IMR-90 (cell line): ENCODE measurements around the gene ANKRD26. TPM values are rescaled to one million over a fixed set of nuclear protein-coding genes. Genes with fewer than 3 reads are reported as not detected.

Experiments used
- ATAC-seq: fragments of 200-7000 bp; cut with Tn5 transposase; 2 replicates; pipeline ENCODE4 v1.9.1; 2020; ENCODE audit warnings: low read depth, mild to moderate bottlenecking, moderate library complexity
- BruUV-seq: library from RNA; stranded (reverse); fragments of 400-500 nt; replicated peaks from 2 replicates; lab custom pipeline; 2021; lab: Mats Ljungman, UMichigan
- CTCF ChIA-PET: fragments of 300-600 bp; formaldehyde crosslinking; extraction: SDS; loops from one replicate; lab custom pipeline; 2021; ENCODE audit warnings: antibody characterized with exemption; lab: Yijun Ruan, JAX
- POLR2A ChIA-PET: fragments of 300-600 bp; sonication (Branson Sonifier 250); formaldehyde crosslinking; loops from one replicate; lab custom pipeline; 2022; ENCODE audit warnings: antibody characterized with exemption; ENCODE audit not compliant: unreplicated experiment; lab: Charles Lee
- DNase-seq: peaks from one replicate; pipeline ENCODE4 v3.0.0; 2013
- H2AFZ ChIP-seq: replicated peaks from 2 replicates; pipeline ENCODE3; 2013; ENCODE audit warnings: low read length, mild to moderate bottlenecking; ENCODE audit not compliant: poor library complexity
- H2AK5ac ChIP-seq: 2 replicates; pipeline ENCODE4 v1.6.1; 2013; ENCODE audit warnings: low read depth, low read length, inconsistent platforms
- H2AK9ac ChIP-seq: replicated peaks from 2 replicates; pipeline ENCODE3; 2013; ENCODE audit warnings: mild to moderate bottlenecking, low read depth, low read length, moderate library complexity; ENCODE audit not compliant: poor library complexity
- H2BK120ac ChIP-seq: 2 replicates; pipeline ENCODE4 v1.6.1; 2013; ENCODE audit warnings: low read depth, low read length, inconsistent platforms
- H2BK15ac ChIP-seq: 3 replicates; pipeline ENCODE4 v1.6.1; 2013; ENCODE audit warnings: low read depth, low read length, inconsistent platforms
- H2BK20ac ChIP-seq: 2 replicates; pipeline ENCODE4 v1.6.1; 2013; ENCODE audit warnings: low read depth, mild to moderate bottlenecking, inconsistent platforms, low read length, moderate library complexity
- H2BK5ac ChIP-seq: 2 replicates; pipeline ENCODE4 v1.6.1; 2013; ENCODE audit warnings: mild to moderate bottlenecking, low read depth, low read length, inconsistent platforms; ENCODE audit not compliant: poor library complexity, severe bottlenecking
- H3K14ac ChIP-seq: replicated peaks from 2 replicates; pipeline ENCODE4 v1.6.1; 2013; ENCODE audit warnings: low read depth, low read length, inconsistent platforms
- H3K18ac ChIP-seq: 2 replicates; pipeline ENCODE4 v1.6.1; 2013; ENCODE audit warnings: low read depth, low read length, control low read depth
- H3K23ac ChIP-seq: 2 replicates; pipeline ENCODE4 v1.6.1; 2013; ENCODE audit warnings: low read depth, low read length, inconsistent platforms
- H3K27ac ChIP-seq: 2 replicates; pipeline ENCODE4 v1.5.1; 2013; ENCODE audit warnings: mild to moderate bottlenecking, control low read depth, low read length; ENCODE audit not compliant: insufficient read depth
- H3K27me3 ChIP-seq: 2 replicates; pipeline ENCODE4 v1.6.1; 2013; ENCODE audit warnings: low read length; ENCODE audit not compliant: control insufficient read depth, insufficient read depth
- H3K36me3 ChIP-seq: 2 replicates; pipeline ENCODE4 v1.6.1; 2013; ENCODE audit warnings: low read length, mixed read lengths; ENCODE audit not compliant: control insufficient read depth, insufficient read depth
- H3K4ac ChIP-seq: 2 replicates; pipeline ENCODE4 v1.6.1; 2013; ENCODE audit warnings: low read depth, low read length, inconsistent platforms
- H3K4me1 ChIP-seq: 2 replicates; pipeline ENCODE4 v1.6.1; 2013; ENCODE audit warnings: low read length, mixed read lengths; ENCODE audit not compliant: control insufficient read depth, insufficient read depth
- H3K4me2 ChIP-seq: 2 replicates; pipeline ENCODE4 v1.6.1; 2013; ENCODE audit warnings: low read depth, mild to moderate bottlenecking, control low read depth, low read length, moderate library complexity
- H3K4me3 ChIP-seq: 2 replicates; pipeline ENCODE4 v1.5.1; 2013; ENCODE audit warnings: low read depth, mild to moderate bottlenecking, control low read depth, low read length, moderate library complexity; ENCODE audit not compliant: insufficient read depth
- H3K56ac ChIP-seq: 2 replicates; pipeline ENCODE4 v1.6.1; 2013; ENCODE audit warnings: low read length, inconsistent platforms; ENCODE audit not compliant: insufficient read depth; ENCODE audit errors: extremely low read depth
- H3K79me1 ChIP-seq, 2 experiments: 2 replicates each; pipeline ENCODE4 v1.6.1; 2013; ENCODE audit warnings: low read length in 2 of 2, inconsistent platforms in 1 of 2, low read depth in 1 of 2
- H3K9ac ChIP-seq: 2 replicates; pipeline ENCODE4 v1.6.1; 2013; ENCODE audit warnings: low read depth, low read length, control low read depth
- H3K9me1 ChIP-seq: 2 replicates; pipeline ENCODE4 v1.6.1; 2013; ENCODE audit warnings: low read length, inconsistent platforms; ENCODE audit not compliant: insufficient read depth
- H3K9me3 ChIP-seq: 2 replicates; pipeline ENCODE4 v1.6.1; 2013; ENCODE audit warnings: low read length; ENCODE audit not compliant: control insufficient read depth, insufficient read depth
- H4K20me1 ChIP-seq: 2 replicates; pipeline ENCODE4 v1.6.1; 2013; ENCODE audit warnings: low read length, inconsistent platforms; ENCODE audit not compliant: insufficient read depth
- H4K5ac ChIP-seq: 2 replicates; pipeline ENCODE4 v1.6.1; 2013; ENCODE audit warnings: mild to moderate bottlenecking, low read depth, low read length, control low read depth
- H4K8ac ChIP-seq, 2 experiments: 2 replicates each; pipeline ENCODE4 v1.6.1; 2013; ENCODE audit warnings: low read depth in 2 of 2, low read length in 2 of 2, control low read depth in 1 of 2, inconsistent platforms in 1 of 2
- H4K91ac ChIP-seq: 2 replicates; pipeline ENCODE4 v1.6.1; 2013; ENCODE audit warnings: low read depth, low read length, inconsistent platforms; ENCODE audit not compliant: insufficient read depth
- BHLHE40 ChIP-seq: fragments of 150-350 bp; IDR thresholded peaks from 2 replicates; pipeline ENCODE4 v1.6.1; 2016; ENCODE audit warnings: mild to moderate bottlenecking, low read depth, low read length
- MAFK ChIP-seq: IDR thresholded peaks from 2 replicates; pipeline ENCODE4 v1.6.1; 2012; ENCODE audit warnings: low read depth, low read length, improper control_type of control experiment
- POLR2A ChIP-seq: IDR thresholded peaks from 2 replicates; pipeline ENCODE4 v1.6.1; 2012; ENCODE audit warnings: mild to moderate bottlenecking, low read depth, low read length
- WGBS, 2 experiments: methylation state at CpG; one replicate each; pipeline versions ENCODE4 v1.1.5 to v1.1.7; 2013; ENCODE audit warnings: missing lambda C conversion rate in 2 of 2; ENCODE audit not compliant: insufficient read length in 1 of 2; ENCODE audit errors: extremely low coverage in 2 of 2; 5-methylcytosine and 5-hydroxymethylcytosine counted together
- dilution Hi-C: fragments of 300-500 bp; cut with HindIII; formaldehyde crosslinking; loops from one replicate; pipeline ENCODE4 v1.14.3; 2018; ENCODE audit warnings: low sequenced_read_pairs; ENCODE audit not compliant: unreplicated experiment
- in situ Hi-C: fragments of 300-500 bp; cut with MboI; formaldehyde crosslinking; loops from 3 replicates; pipeline ENCODE4 v1.14.3; 2019; ENCODE audit warnings: low sequenced_read_pairs, inconsistent platforms, mixed read lengths
- intact Hi-C: fragments of 100-400 bp; cut with micrococcal nuclease; formaldehyde crosslinking; loops from 2 replicates; pipeline ENCODE4 v1.10.0; 2022
- polyA plus RNA-seq, 3 experiments: library from polyadenylated mRNA; depleted of rRNA; stranded (reverse); fragments of >200 nt; gene quantifications; 2 replicates each; pipeline ENCODE4 v1.2.3, GENCODE V29; 2012; ENCODE audit warnings: low replicate concordance in 1 of 3
- total RNA-seq: library from RNA; depleted of rRNA; stranded (reverse); fragments of >200 nt; gene quantifications from 2 replicates; pipeline ENCODE4 v1.2.3, GENCODE V29; 2012
- TF ChIP-seq, protein P1 (sequence below): fragments of 150-350 bp; IDR thresholded peaks from 2 replicates; pipeline ENCODE4 v1.6.1; 2017; ENCODE audit warnings: mild to moderate bottlenecking, antibody characterized with exemption, low read length, low read depth
- TF ChIP-seq, protein P2 (sequence below): conservative IDR thresholded peaks from 2 replicates; pipeline ENCODE4 v1.5.1; 2012; ENCODE audit warnings: mild to moderate bottlenecking, low read depth, low read length, improper control_type of control experiment

Gene ANKRD26
- total and polyA plus RNA-seq, 2 of the 4 experiments (the other 2 are of a cell fraction): 1.3 to 4.8 TPM

GRCh38 chr10:26977635-26978034, 122.7 kb downstream of the ANKRD26 start:
- Histone ChIP-seq H3K9me1 (peaks cover 3% of the 10 kb centered on the region; the same call in 1 of the 2 replicates), H2AFZ (no peak overlapping the region), H2BK5ac (no peak overlapping the region), H2BK20ac (no peak overlapping the region), H3K18ac (no peak overlapping the region), H4K8ac (no peak overlapping the region), H3K4me2 (no peak overlapping the region), H3K4ac (no peak overlapping the region), H2BK15ac (no peak overlapping the region), H3K27ac (no peak overlapping the region), H3K79me1 (no peaks in the 10 kb centered on the region), H3K4me1 (no peaks in the 10 kb centered on the region), H3K9ac (no peak overlapping the region), H3K23ac (no peak overlapping the region), H3K27me3 (no peaks in the 10 kb centered on the region), H2BK120ac (no peak overlapping the region), H4K20me1 (no peaks in the 10 kb centered on the region), H3K36me3 (no peaks in the 10 kb centered on the region), H3K14ac (no peak overlapping the region), H3K4me3 (no peak overlapping the region), H3K56ac (no peak overlapping the region), H4K5ac (no peak overlapping the region), H2AK5ac (no peak overlapping the region), H2AK9ac (no peak overlapping the region), H3K9me3 (no peaks in the 10 kb centered on the region), H4K91ac (no peak overlapping the region)
- no peak for DNase-seq
- intact Hi-C loops (no loop called here), dilution Hi-C loops (no loop called here), in situ Hi-C loops (no loop called here)
- POLR2A ChIA-PET: no interaction called here
- CTCF ChIA-PET: no interaction called here
- ATAC-seq: no peak
- TF ChIP-seq MAFK (no peak), POLR2A (no peak), BHLHE40 (no peak)
- TF ChIP-seq, protein P1, sequence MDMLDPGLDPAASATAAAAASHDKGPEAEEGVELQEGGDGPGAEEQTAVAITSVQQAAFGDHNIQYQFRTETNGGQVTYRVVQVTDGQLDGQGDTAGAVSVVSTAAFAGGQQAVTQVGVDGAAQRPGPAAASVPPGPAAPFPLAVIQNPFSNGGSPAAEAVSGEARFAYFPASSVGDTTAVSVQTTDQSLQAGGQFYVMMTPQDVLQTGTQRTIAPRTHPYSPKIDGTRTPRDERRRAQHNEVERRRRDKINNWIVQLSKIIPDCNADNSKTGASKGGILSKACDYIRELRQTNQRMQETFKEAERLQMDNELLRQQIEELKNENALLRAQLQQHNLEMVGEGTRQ: no peak
- TF ChIP-seq, protein P2, sequence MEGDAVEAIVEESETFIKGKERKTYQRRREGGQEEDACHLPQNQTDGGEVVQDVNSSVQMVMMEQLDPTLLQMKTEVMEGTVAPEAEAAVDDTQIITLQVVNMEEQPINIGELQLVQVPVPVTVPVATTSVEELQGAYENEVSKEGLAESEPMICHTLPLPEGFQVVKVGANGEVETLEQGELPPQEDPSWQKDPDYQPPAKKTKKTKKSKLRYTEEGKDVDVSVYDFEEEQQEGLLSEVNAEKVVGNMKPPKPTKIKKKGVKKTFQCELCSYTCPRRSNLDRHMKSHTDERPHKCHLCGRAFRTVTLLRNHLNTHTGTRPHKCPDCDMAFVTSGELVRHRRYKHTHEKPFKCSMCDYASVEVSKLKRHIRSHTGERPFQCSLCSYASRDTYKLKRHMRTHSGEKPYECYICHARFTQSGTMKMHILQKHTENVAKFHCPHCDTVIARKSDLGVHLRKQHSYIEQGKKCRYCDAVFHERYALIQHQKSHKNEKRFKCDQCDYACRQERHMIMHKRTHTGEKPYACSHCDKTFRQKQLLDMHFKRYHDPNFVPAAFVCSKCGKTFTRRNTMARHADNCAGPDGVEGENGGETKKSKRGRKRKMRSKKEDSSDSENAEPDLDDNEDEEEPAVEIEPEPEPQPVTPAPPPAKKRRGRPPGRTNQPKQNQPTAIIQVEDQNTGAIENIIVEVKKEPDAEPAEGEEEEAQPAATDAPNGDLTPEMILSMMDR: no peak
- no CpG with 5 or more reads among the region's 2 CpGs for WGBS, 2 experiments
- no TSS peak for BruUV-seq
